HepG2 (cell line): ENCODE data around the gene C6orf132. TPM values are rescaled to one million over a fixed set of nuclear protein-coding genes. Genes with fewer than 3 reads are reported as not detected.

Source experiments
- ARHGAP35 ChIP-seq: sonication (generic); formaldehyde crosslinking; IDR thresholded peaks from 2 replicates; pipeline ENCODE4 v1.9.0; 2022; ENCODE audit warnings: mild to moderate bottlenecking, inconsistent platforms, moderate library complexity, missing genetic modification reagents, borderline replicate concordance
- CHD4 ChIP-seq: fragments of 200-600 bp; sonication (generic); IDR thresholded peaks from 2 replicates; pipeline ENCODE4 v1.7.0; 2017; ENCODE audit warnings: mild to moderate bottlenecking, low read length, borderline replicate concordance
- DR1 ChIP-seq: sonication (generic); formaldehyde crosslinking; IDR thresholded peaks from 2 replicates; pipeline ENCODE4 v1.8.0; 2021; ENCODE audit warnings: mild to moderate bottlenecking, missing genetic modification reagents, inconsistent platforms
- ELF3 ChIP-seq: IDR thresholded peaks from 2 replicates; pipeline ENCODE4 v1.6.1; 2016; ENCODE audit warnings: missing genetic modification reagents, missing compliant biosample characterization
- NAIF1 ChIP-seq: sonication (generic); formaldehyde crosslinking; IDR thresholded peaks from 2 replicates; pipeline ENCODE4 v1.5.0; 2020; ENCODE audit warnings: mild to moderate bottlenecking, missing genetic modification reagents, borderline replicate concordance
- SNAPC2 ChIP-seq: sonication (generic); formaldehyde crosslinking; IDR thresholded peaks from 2 replicates; pipeline ENCODE4 v1.8.1; 2022; ENCODE audit warnings: mild to moderate bottlenecking, missing genetic modification reagents
- SOX5 ChIP-seq: IDR thresholded peaks from 2 replicates; pipeline ENCODE4 v1.6.1; 2016; ENCODE audit warnings: borderline replicate concordance
- SP140L ChIP-seq: sonication (generic); formaldehyde crosslinking; IDR thresholded peaks from 2 replicates; pipeline ENCODE4 v1.4.0; 2020; ENCODE audit warnings: missing genetic modification reagents, borderline replicate concordance
- SRY ChIP-seq: sonication (generic); formaldehyde crosslinking; IDR thresholded peaks from 2 replicates; pipeline ENCODE4 v1.8.0; 2022; ENCODE audit warnings: mild to moderate bottlenecking, missing genetic modification reagents
- STAG1 ChIP-seq: sonication (generic); formaldehyde crosslinking; IDR thresholded peaks from 2 replicates; pipeline ENCODE4 v1.4.0; 2020; ENCODE audit warnings: missing genetic modification reagents
- ZBTB7A ChIP-seq: sonication (generic); formaldehyde crosslinking; IDR thresholded peaks from 2 replicates; pipeline ENCODE4 v1.8.0; 2022; ENCODE audit warnings: mild to moderate bottlenecking, missing genetic modification reagents
- ZNF354B ChIP-seq: sonication (generic); formaldehyde crosslinking; IDR thresholded peaks from 2 replicates; pipeline ENCODE4 v1.8.0; 2022; ENCODE audit warnings: mild to moderate bottlenecking, missing genetic modification reagents
- ZNF501 ChIP-seq: sonication (generic); formaldehyde crosslinking; IDR thresholded peaks from 2 replicates; pipeline ENCODE4 v1.5.1; 2020; ENCODE audit warnings: mild to moderate bottlenecking, moderate library complexity, missing genetic modification reagents
- ZNF614 ChIP-seq: IDR thresholded peaks from 2 replicates; pipeline ENCODE4 v1.6.1; 2018; ENCODE audit warnings: missing biosample characterization, missing genetic modification reagents, inconsistent platforms, borderline replicate concordance
- ZNF749 ChIP-seq: sonication (generic); formaldehyde crosslinking; IDR thresholded peaks from 2 replicates; pipeline ENCODE4 v1.8.0; 2022; ENCODE audit warnings: mild to moderate bottlenecking, missing genetic modification reagents, moderate library complexity, borderline replicate concordance
- ZSCAN29 ChIP-seq: sonication (generic); formaldehyde crosslinking; conservative IDR thresholded peaks from 2 replicates; pipeline ENCODE4 v1.4.0; 2020; ENCODE audit warnings: mild to moderate bottlenecking, missing genetic modification reagents
- polyA plus RNA-seq, 8 experiments: library from polyadenylated mRNA; depleted of rRNA in 3 of 8; stranded (reverse) in 7 of 8; unstranded in 1 of 8; fragments of >200 nt; fragmentation: Illumina TruSeq in 4 of 8; extraction: Trizol in 4 of 8; gene quantifications; 2 replicates each; pipeline versions ENCODE4 v1.2.1 to v1.2.3, GENCODE V29; 2011 to 2016; ENCODE audit warnings: low read depth in 4 of 8, missing spikeins in 1 of 8, mixed read lengths in 1 of 8; ENCODE audit not compliant: insufficient read depth in 1 of 8
- total RNA-seq, 5 experiments: library from RNA; depleted of rRNA; stranded (reverse); fragments of >200 nt; fragmentation: Illumina TruSeq; extraction: Trizol; gene quantifications; 2 replicates each; pipeline ENCODE4 v1.2.3, GENCODE V29; 2016; ENCODE audit warnings: low read depth in 1 of 5
- TF ChIP-seq, protein P1 (sequence below): sonication (generic); formaldehyde crosslinking; IDR thresholded peaks from 2 replicates; pipeline ENCODE4 v1.5.1; 2020; ENCODE audit warnings: mild to moderate bottlenecking, missing genetic modification reagents
- TF ChIP-seq, protein P2 (sequence below): sonication (generic); formaldehyde crosslinking; IDR thresholded peaks from 2 replicates; pipeline ENCODE4 v1.5.0; 2020; ENCODE audit warnings: missing genetic modification reagents
- TF ChIP-seq, protein P3 (sequence below): sonication (generic); formaldehyde crosslinking; IDR thresholded peaks from 2 replicates; pipeline ENCODE4 v1.4.0; 2020; ENCODE audit warnings: missing genetic modification reagents
- TF ChIP-seq, protein P4 (sequence below): sonication (generic); formaldehyde crosslinking; IDR thresholded peaks from 2 replicates; pipeline ENCODE4 v1.5.1; 2020; ENCODE audit warnings: mild to moderate bottlenecking, moderate library complexity, missing genetic modification reagents
- TF ChIP-seq, protein P5 (sequence below): IDR thresholded peaks from 2 replicates; pipeline ENCODE4 v1.6.1; 2016; ENCODE audit warnings: low read depth, borderline replicate concordance

C6orf132 gene
- total and polyA plus RNA-seq, 2 of the 13 experiments (the other 11 are each of a cell fraction or from before 2014, with no cell fraction given): 0.78 to 3.0 TPM

DNA sequence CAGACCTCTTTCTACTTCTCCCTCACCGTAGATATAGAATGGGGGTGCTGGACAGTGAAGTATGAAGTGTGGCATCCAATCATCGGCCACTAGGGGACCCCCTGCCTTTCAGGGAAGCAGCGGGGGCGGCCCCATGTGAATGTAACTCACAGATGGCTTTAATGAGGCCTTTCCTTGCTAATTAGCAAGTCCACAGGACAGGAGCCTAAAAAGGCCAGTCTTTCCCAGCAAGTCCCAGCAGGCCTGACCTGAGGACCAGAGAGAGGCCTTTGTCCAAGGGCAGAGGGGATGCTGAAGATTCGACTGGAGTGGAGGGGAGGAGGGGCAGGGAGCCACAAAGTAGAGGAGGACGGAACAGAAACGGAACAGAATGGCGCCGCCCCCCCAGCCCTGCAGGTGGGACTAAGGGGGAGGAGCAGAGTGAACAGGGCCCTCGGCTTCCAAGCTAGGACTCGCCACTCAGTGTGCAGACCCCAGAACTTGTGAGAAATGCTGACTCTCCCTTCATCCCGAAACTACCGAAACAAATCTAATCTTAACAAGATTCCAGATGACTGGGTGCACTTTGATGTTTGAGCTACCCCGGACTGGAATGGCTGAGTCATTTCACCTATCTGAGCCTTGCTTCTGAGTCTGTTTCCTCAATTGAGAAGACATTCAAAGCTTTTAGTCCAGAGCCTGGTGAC lies 5.8 kb downstream of the C6orf132 start (continued):
- 0 out of 2 replicates have a peak, but pooled peaks have one; percentile 41 for TF ChIP-seq ARHGAP35 (CRISPR knock-in tag)
- no peak for TF ChIP-seq ZSCAN29 (CRISPR knock-in tag)
- no peak for TF ChIP-seq ZNF749 (CRISPR knock-in tag)
- TF ChIP-seq ZNF354B: 0 out of 2 replicates have a peak, but pooled peaks have one; percentile 26
- TF ChIP-seq ZBTB7A (CRISPR knock-in tag): 0 out of 2 replicates have a peak, but pooled peaks have one; percentile 22
- TF ChIP-seq, protein P1, sequence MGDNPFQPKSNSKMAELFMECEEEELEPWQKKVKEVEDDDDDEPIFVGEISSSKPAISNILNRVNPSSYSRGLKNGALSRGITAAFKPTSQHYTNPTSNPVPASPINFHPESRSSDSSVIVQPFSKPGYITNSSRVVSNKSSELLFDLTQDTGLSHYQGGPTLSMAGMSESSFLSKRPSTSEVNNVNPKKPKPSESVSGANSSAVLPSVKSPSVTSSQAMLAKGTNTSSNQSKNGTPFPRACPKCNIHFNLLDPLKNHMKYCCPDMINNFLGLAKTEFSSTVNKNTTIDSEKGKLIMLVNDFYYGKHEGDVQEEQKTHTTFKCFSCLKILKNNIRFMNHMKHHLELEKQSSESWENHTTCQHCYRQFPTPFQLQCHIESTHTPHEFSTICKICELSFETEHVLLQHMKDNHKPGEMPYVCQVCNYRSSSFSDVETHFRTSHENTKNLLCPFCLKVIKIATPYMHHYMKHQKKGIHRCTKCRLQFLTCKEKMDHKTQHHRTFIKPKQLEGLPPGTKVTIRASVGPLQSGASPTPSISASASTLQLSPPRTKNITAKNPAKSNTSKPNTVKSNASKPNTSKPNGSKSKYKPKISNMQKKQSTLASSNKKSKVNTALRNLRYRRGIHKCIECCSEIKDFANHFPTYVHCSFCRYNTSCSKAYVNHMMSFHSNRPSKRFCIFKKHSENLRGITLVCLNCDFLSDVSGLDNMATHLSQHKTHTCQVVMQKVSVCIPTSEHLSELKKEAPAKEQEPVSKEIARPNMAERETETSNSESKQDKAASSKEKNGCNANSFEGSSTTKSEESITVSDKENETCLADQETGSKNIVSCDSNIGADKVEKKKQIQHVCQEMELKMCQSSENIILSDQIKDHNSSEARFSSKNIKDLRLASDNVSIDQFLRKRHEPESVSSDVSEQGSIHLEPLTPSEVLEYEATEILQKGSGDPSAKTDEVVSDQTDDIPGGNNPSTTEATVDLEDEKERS (CRISPR knock-in tag): 0 out of 2 replicates have a peak, but pooled peaks have one; percentile 15
- TF ChIP-seq, protein P2, sequence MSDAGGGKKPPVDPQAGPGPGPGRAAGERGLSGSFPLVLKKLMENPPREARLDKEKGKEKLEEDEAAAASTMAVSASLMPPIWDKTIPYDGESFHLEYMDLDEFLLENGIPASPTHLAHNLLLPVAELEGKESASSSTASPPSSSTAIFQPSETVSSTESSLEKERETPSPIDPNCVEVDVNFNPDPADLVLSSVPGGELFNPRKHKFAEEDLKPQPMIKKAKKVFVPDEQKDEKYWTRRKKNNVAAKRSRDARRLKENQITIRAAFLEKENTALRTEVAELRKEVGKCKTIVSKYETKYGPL: peak; percentile 28; the same call in 1 of the 2 replicates
- TF ChIP-seq, protein P3, sequence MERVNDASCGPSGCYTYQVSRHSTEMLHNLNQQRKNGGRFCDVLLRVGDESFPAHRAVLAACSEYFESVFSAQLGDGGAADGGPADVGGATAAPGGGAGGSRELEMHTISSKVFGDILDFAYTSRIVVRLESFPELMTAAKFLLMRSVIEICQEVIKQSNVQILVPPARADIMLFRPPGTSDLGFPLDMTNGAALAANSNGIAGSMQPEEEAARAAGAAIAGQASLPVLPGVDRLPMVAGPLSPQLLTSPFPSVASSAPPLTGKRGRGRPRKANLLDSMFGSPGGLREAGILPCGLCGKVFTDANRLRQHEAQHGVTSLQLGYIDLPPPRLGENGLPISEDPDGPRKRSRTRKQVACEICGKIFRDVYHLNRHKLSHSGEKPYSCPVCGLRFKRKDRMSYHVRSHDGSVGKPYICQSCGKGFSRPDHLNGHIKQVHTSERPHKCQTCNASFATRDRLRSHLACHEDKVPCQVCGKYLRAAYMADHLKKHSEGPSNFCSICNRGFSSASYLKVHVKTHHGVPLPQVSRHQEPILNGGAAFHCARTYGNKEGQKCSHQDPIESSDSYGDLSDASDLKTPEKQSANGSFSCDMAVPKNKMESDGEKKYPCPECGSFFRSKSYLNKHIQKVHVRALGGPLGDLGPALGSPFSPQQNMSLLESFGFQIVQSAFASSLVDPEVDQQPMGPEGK (CRISPR knock-in tag): peak; percentile 80
- TF ChIP-seq STAG1 (CRISPR knock-in tag): peak; percentile 45
- TF ChIP-seq SNAPC2 (CRISPR knock-in tag): 0 out of 2 replicates have a peak, but pooled peaks have one; percentile 38
- TF ChIP-seq ZNF614 (CRISPR knock-in tag): peak; percentile 15; the same call in 1 of the 2 replicates
- TF ChIP-seq ELF3 (CRISPR knock-in tag): peak; percentile 41; the same call in 1 of the 2 replicates
- peak; percentile 55 for TF ChIP-seq ZNF501 (CRISPR knock-in tag)
- TF ChIP-seq SOX5: no peak
- 0 out of 2 replicates have a peak, but pooled peaks have one; percentile 25 for TF ChIP-seq SRY (CRISPR knock-in tag)
- TF ChIP-seq SP140L: no peak
- peak; percentile 1; the same call in 1 of the 2 replicates for TF ChIP-seq CHD4
- no peak for TF ChIP-seq NAIF1
- TF ChIP-seq, protein P4, sequence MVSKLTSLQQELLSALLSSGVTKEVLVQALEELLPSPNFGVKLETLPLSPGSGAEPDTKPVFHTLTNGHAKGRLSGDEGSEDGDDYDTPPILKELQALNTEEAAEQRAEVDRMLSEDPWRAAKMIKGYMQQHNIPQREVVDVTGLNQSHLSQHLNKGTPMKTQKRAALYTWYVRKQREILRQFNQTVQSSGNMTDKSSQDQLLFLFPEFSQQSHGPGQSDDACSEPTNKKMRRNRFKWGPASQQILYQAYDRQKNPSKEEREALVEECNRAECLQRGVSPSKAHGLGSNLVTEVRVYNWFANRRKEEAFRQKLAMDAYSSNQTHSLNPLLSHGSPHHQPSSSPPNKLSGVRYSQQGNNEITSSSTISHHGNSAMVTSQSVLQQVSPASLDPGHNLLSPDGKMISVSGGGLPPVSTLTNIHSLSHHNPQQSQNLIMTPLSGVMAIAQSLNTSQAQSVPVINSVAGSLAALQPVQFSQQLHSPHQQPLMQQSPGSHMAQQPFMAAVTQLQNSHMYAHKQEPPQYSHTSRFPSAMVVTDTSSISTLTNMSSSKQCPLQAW: peak; percentile 47; the same call in 1 of the 2 replicates
- peak; percentile 73 for TF ChIP-seq DR1
- TF ChIP-seq, protein P5, sequence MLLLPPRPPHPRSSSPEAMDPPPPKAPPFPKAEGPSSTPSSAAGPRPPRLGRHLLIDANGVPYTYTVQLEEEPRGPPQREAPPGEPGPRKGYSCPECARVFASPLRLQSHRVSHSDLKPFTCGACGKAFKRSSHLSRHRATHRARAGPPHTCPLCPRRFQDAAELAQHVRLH (CRISPR knock-in tag): 0 out of 2 replicates have a peak, but pooled peaks have one; percentile 16
